Stimulated activated memory B cell treated with anti-CD40 and anti-IgM and Interleukin-4, amounts not matched to agents 10 μg/mL and 1 μg/mL and 100 μg/mL, for 72 hours (primary cell): ENCODE data around the gene AFAP1.

Source experiments
- ATAC-seq: fragments of 150-1000 bp; cut with Tn5 transposase; 2 replicates; pipeline ENCODE4 v1.10.0; 2021
- H3K27ac Mint-ChIP-seq: one replicate; pipeline ENCODE4 v1.8.0; 2022; ENCODE audit warnings: mild to moderate bottlenecking, mixed read lengths
- H3K27me3 Mint-ChIP-seq: one replicate; pipeline ENCODE4 v1.8.0; 2022; ENCODE audit warnings: mixed read lengths
- H3K36me3 Mint-ChIP-seq: one replicate; pipeline ENCODE4 v1.8.0; 2022; ENCODE audit warnings: mixed read lengths
- H3K4me1 Mint-ChIP-seq: one replicate; pipeline ENCODE4 v1.8.0; 2022; ENCODE audit warnings: mixed read lengths
- H3K4me3 Mint-ChIP-seq: one replicate; pipeline ENCODE4 v1.8.0; 2022; ENCODE audit warnings: mild to moderate bottlenecking, moderate library complexity, mixed read lengths
- H3K9me3 Mint-ChIP-seq: one replicate; pipeline ENCODE4 v1.8.0; 2022; ENCODE audit warnings: mixed read lengths

Gene AFAP1

GRCh38 chr4:7941965-7942496, 2.4 kb upstream of the AFAP1 start:
- Mint-ChIP-seq H3K9me3 (no peaks in the 10 kb centered on the region), H3K27me3 (peaks cover 47% of the 10 kb centered on the region), H3K36me3 (no peaks in the 10 kb centered on the region), H3K4me3 (no peak overlapping the region), H3K4me1 (peaks cover 4% of the 10 kb centered on the region), H3K27ac (no peak overlapping the region)
- ATAC-seq = no peak

- Mint-ChIP-seq H3K27me3 (peaks cover 54% of the 10 kb centered on the region), H3K9me3 (no peaks in the 10 kb centered on the region), H3K4me3 (no peak overlapping the region)
Observed at GRCh38 chr4:7941111-7941964, 1.7 kb upstream of the AFAP1 start.

GRCh38 chr4:7938609-7939376, 868 bp downstream of the AFAP1 start:
- H3K27ac Mint-ChIP-seq = no peak overlapping the region
- H3K9me3 Mint-ChIP-seq = no peaks in the 10 kb centered on the region
- no peak for ATAC-seq
- H3K4me1 Mint-ChIP-seq = peaks cover 4% of the 10 kb centered on the region
- no peak overlapping the region for H3K4me3 Mint-ChIP-seq
- peaks cover 74% of the 10 kb centered on the region for H3K27me3 Mint-ChIP-seq
- no peaks in the 10 kb centered on the region for H3K36me3 Mint-ChIP-seq

More at GRCh38 chr4:7941111-7941964, 1.7 kb upstream of the AFAP1 start:
- Mint-ChIP-seq H3K36me3 (no peaks in the 10 kb centered on the region), H3K4me1 (peaks cover 4% of the 10 kb centered on the region), H3K27ac (no peak overlapping the region)
- no peak for ATAC-seq

DNA sequence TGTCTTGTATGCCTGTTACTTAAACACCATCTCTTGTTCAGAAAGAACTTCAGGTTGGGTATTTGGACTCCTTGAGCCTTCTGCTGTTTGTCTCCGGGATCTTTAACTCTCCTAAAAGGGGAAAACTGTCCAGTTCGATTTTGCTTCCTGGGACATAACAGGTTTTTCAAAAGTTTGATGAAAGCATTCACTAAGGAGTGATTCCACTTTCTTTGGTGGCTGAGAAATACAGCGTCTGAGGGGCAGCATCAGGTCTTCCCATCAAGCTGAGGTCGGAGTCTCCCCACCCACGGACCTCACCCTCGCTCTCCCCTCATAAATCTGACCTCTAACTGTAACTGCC, 1.4 kb downstream of the AFAP1 start:
- no peaks in the 10 kb centered on the region for H3K36me3 Mint-ChIP-seq
- H3K27ac Mint-ChIP-seq = no peak overlapping the region
- no peak for ATAC-seq
- H3K4me3 Mint-ChIP-seq = no peak overlapping the region
- H3K27me3 Mint-ChIP-seq = peaks cover 79% of the 10 kb centered on the region
- H3K9me3 Mint-ChIP-seq = no peaks in the 10 kb centered on the region
- peaks cover 4% of the 10 kb centered on the region for H3K4me1 Mint-ChIP-seq

DNA sequence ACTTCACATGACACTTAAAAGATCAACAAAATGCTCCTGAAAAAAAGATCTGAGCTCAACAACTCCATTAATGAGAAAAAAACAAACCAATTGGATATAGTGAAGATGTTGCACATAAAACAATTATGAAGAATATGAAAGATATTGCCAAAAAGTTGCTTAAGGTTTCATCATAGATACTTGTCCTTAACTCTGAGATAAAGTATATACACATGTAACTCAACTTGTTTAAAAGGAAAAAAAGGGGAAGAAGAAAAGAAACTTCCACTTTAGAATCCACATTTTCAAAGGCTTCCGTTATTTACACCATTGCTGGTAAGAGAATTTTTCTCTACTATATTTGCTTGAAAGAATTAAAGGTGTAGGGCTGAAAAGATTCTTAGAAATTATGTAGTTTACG, 2.7 kb downstream of the AFAP1 start:
- H3K27me3 Mint-ChIP-seq = peaks cover 76% of the 10 kb centered on the region

GRCh38 chr4:7933651-7934510, 5.8 kb downstream of the AFAP1 start:
- no peak overlapping the region for H3K4me3 Mint-ChIP-seq
- no peak overlapping the region for H3K27ac Mint-ChIP-seq
- peaks cover 78% of the 10 kb centered on the region for H3K27me3 Mint-ChIP-seq
- H3K36me3 Mint-ChIP-seq = no peaks in the 10 kb centered on the region
- ATAC-seq = no peak
- H3K9me3 Mint-ChIP-seq = no peaks in the 10 kb centered on the region
- H3K4me1 Mint-ChIP-seq = peaks cover 4% of the 10 kb centered on the region

More for the DNA sequence above, 2.7 kb downstream of the AFAP1 start:
- Mint-ChIP-seq H3K4me1 (peaks cover 4% of the 10 kb centered on the region), H3K4me3 (no peak overlapping the region), H3K36me3 (no peaks in the 10 kb centered on the region), H3K9me3 (no peaks in the 10 kb centered on the region), H3K27ac (no peak overlapping the region)
- ATAC-seq = no peak

DNA sequence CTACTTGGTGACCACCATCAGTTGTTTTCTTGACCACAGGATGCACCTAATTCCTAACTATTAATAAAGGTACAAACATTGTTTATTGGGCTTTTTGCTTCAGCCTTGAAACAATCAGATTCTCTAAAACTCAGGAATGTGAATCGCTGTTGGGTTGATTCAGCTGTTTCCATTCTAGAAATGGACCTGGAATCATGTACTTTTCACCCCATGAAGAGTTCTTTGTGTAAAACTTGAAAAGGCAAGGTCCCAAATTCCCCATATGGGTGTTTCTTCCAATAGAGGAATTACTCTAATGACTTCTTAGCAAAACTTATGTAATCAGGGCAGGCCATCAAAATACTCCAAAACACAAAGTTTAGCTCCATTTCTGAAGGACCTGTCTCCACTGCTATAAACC, 7.4 kb downstream of the AFAP1 start:
- Mint-ChIP-seq H3K27ac (no peak overlapping the region), H3K27me3 (peaks cover 62% of the 10 kb centered on the region), H3K36me3 (no peaks in the 10 kb centered on the region), H3K4me1 (no peaks in the 10 kb centered on the region), H3K9me3 (no peaks in the 10 kb centered on the region), H3K4me3 (no peak overlapping the region)
- ATAC-seq = no peak

DNA sequence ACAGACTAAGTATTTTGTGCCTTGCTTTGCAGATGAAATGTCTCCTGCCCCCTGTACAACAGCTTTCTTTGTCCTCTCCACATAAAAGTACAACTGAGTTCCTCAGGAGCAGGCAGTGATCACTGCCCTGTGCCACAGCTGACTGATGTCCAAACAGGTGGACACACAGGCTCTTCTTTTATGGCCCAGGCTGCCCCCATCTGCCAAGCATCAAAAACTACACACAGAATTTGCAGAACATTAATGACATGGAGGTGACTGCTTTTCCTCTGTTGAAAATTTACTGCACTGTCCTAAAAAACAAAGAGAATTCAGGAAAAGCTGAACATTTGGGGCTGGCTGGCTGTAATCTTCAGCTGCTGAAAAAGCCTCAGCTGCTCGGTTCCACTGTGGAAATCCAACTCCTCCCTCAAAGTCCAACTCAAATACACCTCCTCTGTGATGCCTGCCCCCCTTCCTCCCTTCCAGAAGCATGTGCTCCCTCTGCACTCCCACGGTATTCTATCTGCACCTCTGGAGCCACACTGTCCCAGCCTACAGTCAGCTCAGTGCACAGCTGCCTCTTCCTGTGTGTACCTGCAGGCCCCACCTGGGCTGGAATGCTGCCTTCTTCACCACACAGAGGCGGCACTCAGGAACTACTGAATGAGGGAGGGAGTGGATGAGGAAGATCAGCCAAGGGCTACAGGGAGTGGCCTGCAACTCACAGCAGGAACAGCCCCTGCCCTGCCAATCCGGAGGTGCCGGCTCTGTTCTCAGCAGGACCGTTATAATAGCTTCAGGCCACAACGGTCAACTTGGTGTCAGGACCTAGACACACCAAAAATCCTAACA, 10.3 kb downstream of the AFAP1 start:
- no peak for ATAC-seq
- H3K4me1 Mint-ChIP-seq = no peaks in the 10 kb centered on the region
- no peaks in the 10 kb centered on the region for H3K9me3 Mint-ChIP-seq
- no peaks in the 10 kb centered on the region for H3K36me3 Mint-ChIP-seq
- H3K27ac Mint-ChIP-seq = no peak overlapping the region
- no peak overlapping the region for H3K4me3 Mint-ChIP-seq
- H3K27me3 Mint-ChIP-seq = peaks cover 48% of the 10 kb centered on the region

GRCh38 chr4:7928711-7929110, 10.9 kb downstream of the AFAP1 start:
- no peak overlapping the region for H3K27ac Mint-ChIP-seq

GRCh38 chr4:7926822-7927221, 12.8 kb downstream of the AFAP1 start:
- H3K36me3 Mint-ChIP-seq = no peaks in the 10 kb centered on the region
- H3K27me3 Mint-ChIP-seq = peaks cover 32% of the 10 kb centered on the region
- H3K4me1 Mint-ChIP-seq = no peaks in the 10 kb centered on the region
- no peaks in the 10 kb centered on the region for H3K9me3 Mint-ChIP-seq
- no peak overlapping the region for H3K27ac Mint-ChIP-seq
- ATAC-seq = no peak
- no peak overlapping the region for H3K4me3 Mint-ChIP-seq

More at GRCh38 chr4:7928711-7929110, 10.9 kb downstream of the AFAP1 start:
- Mint-ChIP-seq H3K9me3 (no peaks in the 10 kb centered on the region), H3K36me3 (no peaks in the 10 kb centered on the region), H3K4me1 (no peaks in the 10 kb centered on the region), H3K4me3 (no peak overlapping the region), H3K27me3 (peaks cover 42% of the 10 kb centered on the region)
- ATAC-seq = no peak

- H3K27ac Mint-ChIP-seq = no peak overlapping the region
- peaks cover 13% of the 10 kb centered on the region for H3K27me3 Mint-ChIP-seq
- no peaks in the 10 kb centered on the region for H3K4me1 Mint-ChIP-seq
- H3K9me3 Mint-ChIP-seq = no peaks in the 10 kb centered on the region
- no peak overlapping the region for H3K4me3 Mint-ChIP-seq
- no peaks in the 10 kb centered on the region for H3K36me3 Mint-ChIP-seq
- no peak for ATAC-seq
Observed at GRCh38 chr4:7924570-7924969, 15.1 kb downstream of the AFAP1 start.

- no peak overlapping the region for H3K4me3 Mint-ChIP-seq
- H3K27me3 Mint-ChIP-seq = peaks cover 10% of the 10 kb centered on the region
- no peaks in the 10 kb centered on the region for H3K36me3 Mint-ChIP-seq
- no peaks in the 10 kb centered on the region for H3K9me3 Mint-ChIP-seq
- no peak for ATAC-seq
- no peak overlapping the region for H3K27ac Mint-ChIP-seq
- no peaks in the 10 kb centered on the region for H3K4me1 Mint-ChIP-seq
Observed at GRCh38 chr4:7924163-7924562, 15.5 kb downstream of the AFAP1 start.

GRCh38 chr4:7922466-7922865, 17.2 kb downstream of the AFAP1 start:
- no peaks in the 10 kb centered on the region for H3K36me3 Mint-ChIP-seq
- H3K4me1 Mint-ChIP-seq = no peaks in the 10 kb centered on the region
- ATAC-seq = no peak
- no peak overlapping the region for H3K27ac Mint-ChIP-seq
- H3K27me3 Mint-ChIP-seq = peaks cover 18% of the 10 kb centered on the region
- no peaks in the 10 kb centered on the region for H3K9me3 Mint-ChIP-seq
- no peak overlapping the region for H3K4me3 Mint-ChIP-seq

DNA sequence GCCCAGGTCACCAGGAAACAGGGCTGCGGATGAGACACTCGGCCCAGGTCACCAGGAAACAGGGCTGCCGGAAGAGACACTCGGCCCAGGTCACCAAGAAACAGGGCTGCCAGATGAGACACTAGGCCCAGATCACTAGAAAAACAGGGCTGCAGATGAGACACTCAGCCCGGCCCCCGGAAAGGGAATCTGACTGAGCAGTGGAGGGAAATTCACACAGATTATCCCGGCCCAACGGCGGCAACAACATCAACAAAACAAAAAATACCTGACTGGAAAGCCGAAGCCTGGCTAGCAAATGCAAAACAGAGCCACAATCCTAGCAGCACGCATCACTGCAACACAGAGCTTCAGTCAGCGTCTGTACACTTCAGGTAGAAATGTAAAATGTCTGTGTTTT, 20.7 kb downstream of the AFAP1 start:
- Mint-ChIP-seq H3K4me3 (no peak overlapping the region), H3K36me3 (no peaks in the 10 kb centered on the region), H3K27me3 (peaks cover 38% of the 10 kb centered on the region), H3K27ac (no peak overlapping the region), H3K9me3 (no peaks in the 10 kb centered on the region), H3K4me1 (no peaks in the 10 kb centered on the region)
- ATAC-seq = no peak
